K562 (cell line): Measurements from ENCODE around the gene CBFA2T2. TPM values are rescaled to one million over a fixed set of nuclear protein-coding genes. Genes with fewer than 3 reads are reported as not detected.

Source experiments
- ATAC-seq: fragments of 200-7000 bp; cut with Tn5 transposase; 3 replicates; pipeline ENCODE4 v1.9.1; 2020; ENCODE audit warnings: moderate library complexity
- BruUV-seq: library from RNA; stranded (reverse); fragments of 400-500 nt; replicated peaks from 2 replicates; lab custom pipeline; 2021; lab: Mats Ljungman, UMichigan
- CTCF ChIA-PET: fragments of 300-600 bp; formaldehyde crosslinking; extraction: SDS; loops from one replicate; lab custom pipeline; 2021; ENCODE audit warnings: low intra/inter-chr PET ratio; lab: Yijun Ruan, JAX
- POLR2A ChIA-PET: fragments of 300-600, 350-650 bp; sonication (Branson Sonifier 250); formaldehyde crosslinking; extraction: SDS; loops from one replicate; lab custom pipeline; 2021; ENCODE audit warnings: antibody characterized with exemption, inconsistent platforms; lab: Yijun Ruan, JAX
- DNase-seq, 4 experiments: peaks; one replicate each; pipeline versions ENCODE4 v3.0.0 to v3.0.0-alpha.2; 2011 to 2018; ENCODE audit warnings: low spot score in 3 of 4, mixed read lengths in 3 of 4; ENCODE audit errors: extremely low read depth in 1 of 4
- FAIRE-seq: peaks from 2 replicates; lab custom pipeline; 2011; peaks lifted over from hg19 to GRCh38; lab: Jason Lieb, UNC
- H2AFZ ChIP-seq: 2 replicates; pipeline ENCODE4 v1.6.0; 2011; ENCODE audit warnings: low read depth, low read length, control low read depth, inconsistent platforms
- H3K27ac ChIP-seq: fragments of 200-600 bp; 3 replicates; pipeline ENCODE4 v1.8.0; 2011; ENCODE audit warnings: low read depth, mild to moderate bottlenecking, control low read depth, inconsistent platforms, low read length, moderate library complexity, mixed read lengths; ENCODE audit errors: extremely low read depth
- H3K27me3 ChIP-seq, 2 experiments: fragments of 300-600 bp in 1 of 2; 2 replicates in 1 of 2; 3 replicates in 1 of 2; pipeline versions ENCODE4 v1.6.0 to v1.8.0; 2011; ENCODE audit warnings: inconsistent platforms in 2 of 2, low read length in 2 of 2, mild to moderate bottlenecking in 1 of 2, mixed read lengths in 1 of 2, moderate library complexity in 1 of 2; ENCODE audit not compliant: control insufficient read depth in 2 of 2, insufficient read depth in 2 of 2
- H3K36me3 ChIP-seq: fragments of 300-600 bp; 3 replicates; pipeline ENCODE4 v1.8.0; 2011; ENCODE audit warnings: mild to moderate bottlenecking, low read length, inconsistent platforms; ENCODE audit not compliant: control insufficient read depth, insufficient read depth
- H3K4me1 ChIP-seq, 2 experiments: fragments of 200-600 bp in 1 of 2; replicated peaks in 1 of 2; 2 replicates in 1 of 2; 3 replicates in 1 of 2; pipeline versions ENCODE4 v1.5.1 to v1.8.0; 2011; ENCODE audit warnings: inconsistent platforms in 2 of 2, low read length in 2 of 2, mild to moderate bottlenecking in 1 of 2, mixed read lengths in 1 of 2, moderate library complexity in 1 of 2; ENCODE audit not compliant: control insufficient read depth in 2 of 2, insufficient read depth in 2 of 2
- H3K4me2 ChIP-seq: 2 replicates; pipeline ENCODE4 v1.6.1; 2011; ENCODE audit warnings: low read length, control low read depth, inconsistent platforms, mixed read lengths; ENCODE audit not compliant: insufficient read depth
- H3K4me3 ChIP-seq: fragments of 200-600 bp; sonication (generic), shearing (Covaris generic); 2 replicates; pipeline ENCODE4 v1.5.1; 2016; ENCODE audit warnings: control low read depth, inconsistent platforms
- H3K79me2 ChIP-seq: fragments of 200-600 bp; 3 replicates; pipeline ENCODE4 v1.8.0; 2011; ENCODE audit warnings: low read length, inconsistent platforms; ENCODE audit not compliant: control insufficient read depth, insufficient read depth
- H3K9ac ChIP-seq, 2 experiments: 2 replicates each; pipeline versions ENCODE4 v1.6.0 to v1.6.1; 2011; ENCODE audit warnings: low read depth in 2 of 2, low read length in 2 of 2, control low read depth in 1 of 2, inconsistent platforms in 1 of 2, mild to moderate bottlenecking in 1 of 2, mixed read lengths in 1 of 2; ENCODE audit not compliant: insufficient read depth in 1 of 2
- H3K9me1 ChIP-seq: one replicate; pipeline ENCODE4 v1.6.0; 2011; ENCODE audit warnings: inconsistent platforms, mild to moderate bottlenecking, low read length, moderate library complexity; ENCODE audit not compliant: control insufficient read depth, insufficient read depth
- H3K9me3 ChIP-seq: replicated peaks from 2 replicates; pipeline ENCODE4 v1.5.1; 2011; ENCODE audit warnings: low read depth, low read length, inconsistent platforms; ENCODE audit not compliant: control insufficient read depth, insufficient read depth
- H4K20me1 ChIP-seq: replicated peaks from 2 replicates; pipeline ENCODE4 v1.6.1; 2011; ENCODE audit warnings: low read length, inconsistent platforms, mixed read lengths; ENCODE audit not compliant: control insufficient read depth, insufficient read depth
- CSDE1 ChIP-seq, 2 experiments: fragments of 450-650 bp; IDR thresholded peaks; 2 replicates each; pipeline ENCODE4 v1.6.1; 2016; ENCODE audit warnings: mild to moderate bottlenecking in 1 of 2
- E2F4 ChIP-seq: sonication (generic); formaldehyde crosslinking; IDR thresholded peaks from 2 replicates; pipeline ENCODE4 v1.8.0; 2022; ENCODE audit warnings: mild to moderate bottlenecking, low read depth, missing genetic modification reagents
- EGR1 ChIP-seq: fragments of 450-650 bp; conservative IDR thresholded peaks from 2 replicates; pipeline ENCODE4 v1.6.1; 2017; ENCODE audit warnings: mild to moderate bottlenecking
- EHMT2 ChIP-seq: fragments of 450-650 bp; IDR thresholded peaks from 2 replicates; pipeline ENCODE4 v1.6.1; 2018; ENCODE audit warnings: antibody characterized with exemption
- ESRRA ChIP-seq: fragments of 450-650 bp; IDR thresholded peaks from 2 replicates; pipeline ENCODE4 v1.6.1; 2014; ENCODE audit warnings: low read depth, mild to moderate bottlenecking, moderate library complexity, borderline replicate concordance
- ETV5 ChIP-seq: sonication (generic); formaldehyde crosslinking; IDR thresholded peaks from 2 replicates; pipeline ENCODE4 v1.4.0; 2020; ENCODE audit warnings: low read depth, mild to moderate bottlenecking, missing genetic modification reagents
- FOXA1 ChIP-seq: fragments of 450-650 bp; IDR thresholded peaks from 2 replicates; pipeline ENCODE4 v1.6.1; 2016; ENCODE audit warnings: mild to moderate bottlenecking, borderline replicate concordance
- MAFG ChIP-seq: fragments of 450-650 bp; conservative IDR thresholded peaks from 2 replicates; pipeline ENCODE4 v1.6.1; 2016; ENCODE audit warnings: missing genetic modification characterization, missing compliant biosample characterization
- MIER1 ChIP-seq: fragments of 450-650 bp; IDR thresholded peaks from 2 replicates; pipeline ENCODE4 v1.6.1; 2016; ENCODE audit warnings: antibody characterized with exemption, mild to moderate bottlenecking, low read depth
- MXI1 ChIP-seq: IDR thresholded peaks from 2 replicates; pipeline ENCODE4 v1.6.1; 2011; ENCODE audit warnings: low read depth, mild to moderate bottlenecking, improper control_type of control experiment, low read length
- NBN ChIP-seq: fragments of 450-650 bp; IDR thresholded peaks from 2 replicates; pipeline ENCODE4 v1.6.1; 2016; ENCODE audit warnings: low read depth, mild to moderate bottlenecking
- NCOA6 ChIP-seq: fragments of 450-650 bp; IDR thresholded peaks from 2 replicates; pipeline ENCODE4 v1.6.1; 2017; ENCODE audit warnings: mild to moderate bottlenecking
- NFE2 ChIP-seq: IDR thresholded peaks from 2 replicates; pipeline ENCODE4 v1.6.1; 2014; ENCODE audit warnings: antibody characterized with exemption, low read depth
- RNF2 ChIP-seq: sonication (generic); IDR thresholded peaks from 2 replicates; pipeline ENCODE4 v1.6.1; 2016
- TCF7L2 ChIP-seq: fragments of 150-350 bp; IDR thresholded peaks from 2 replicates; pipeline ENCODE4 v1.6.1; 2016; ENCODE audit warnings: low read depth, mild to moderate bottlenecking, low read length, moderate library complexity
- TOE1 ChIP-seq, 2 experiments: fragments of 450-650 bp in 1 of 2; sonication (generic) in 1 of 2; formaldehyde crosslinking in 1 of 2; IDR thresholded peaks; 2 replicates each; pipeline versions ENCODE4 v1.7.1 to v1.8.0; 2016 to 2022; ENCODE audit warnings: borderline replicate concordance in 2 of 2, mild to moderate bottlenecking in 2 of 2, antibody characterized with exemption in 1 of 2, inconsistent platforms in 1 of 2, low read depth in 1 of 2, missing genetic modification reagents in 1 of 2, moderate library complexity in 1 of 2
- ZBED1 ChIP-seq: IDR thresholded peaks from 2 replicates; pipeline ENCODE4 v1.6.1; 2014
- ZNF143 ChIP-seq: sonication (generic); formaldehyde crosslinking; IDR thresholded peaks from 2 replicates; pipeline ENCODE4 v1.9.0; 2022; ENCODE audit warnings: mild to moderate bottlenecking, missing genetic modification reagents
- ZNF212 ChIP-seq: fragments of 450-650 bp; formaldehyde crosslinking; IDR thresholded peaks from 2 replicates; pipeline ENCODE4 v1.4.0; 2020; ENCODE audit warnings: mild to moderate bottlenecking
- WGBS: fragments of 100-300 bp; shearing (Covaris generic); methylation state at CpG from one replicate; pipeline ENCODE4 v1.1.6; 2016; ENCODE audit warnings: low coverage, mixed read lengths; ENCODE audit not compliant: insufficient coverage; ENCODE audit errors: missing lambda C conversion rate; 5-methylcytosine and 5-hydroxymethylcytosine counted together
- in situ Hi-C: fragments of 300-500 bp; cut with MboI; formaldehyde crosslinking; loops from 4 replicates; pipeline ENCODE4 v1.15.0; 2018; ENCODE audit warnings: inconsistent platforms, mixed read lengths
- intact Hi-C: fragments of 100-400 bp; cut with micrococcal nuclease; formaldehyde crosslinking; loops from 2 replicates; pipeline ENCODE4 v1.14.2; 2022
- polyA plus RNA-seq, 8 experiments: library from polyadenylated mRNA; depleted of rRNA in 4 of 8; stranded (reverse) in 5 of 8; unstranded in 3 of 8; fragments of >200 nt; fragmentation: Nextera tagmentation in 2 of 8; fragmentation: Illumina TruSeq in 1 of 8; extraction: Ambion mirVana in 2 of 8; extraction: Trizol in 1 of 8; gene quantifications; 2 replicates each; pipeline versions ENCODE4 v1.2.1 to v1.2.3, GENCODE V29; 2011 to 2014; ENCODE audit warnings: inconsistent platforms in 1 of 8, missing spikeins in 1 of 8
- total RNA-seq, 7 experiments: library from RNA; depleted of rRNA in 6 of 7; stranded (reverse); fragments of >200 nt in 6 of 7; fragmentation: Illumina TruSeq in 2 of 7; extraction: Trizol in 2 of 7; gene quantifications; 2 replicates each; pipeline versions ENCODE4 v1.2.1 to v1.2.3, GENCODE V29; 2011 to 2021; ENCODE audit warnings: low replicate concordance in 1 of 7
- TF ChIP-seq, protein P1 (sequence below): sonication (generic); formaldehyde crosslinking; IDR thresholded peaks from 2 replicates; pipeline ENCODE4 v1.8.0; 2022; ENCODE audit warnings: mild to moderate bottlenecking, missing genetic modification reagents

The CBFA2T2 gene
- total and polyA plus RNA-seq, 9 of the 15 experiments (the other 6 are each of a cell fraction or from before 2014, with no cell fraction given): 0.27 to 9.6 (median 5.8) TPM

DNA sequence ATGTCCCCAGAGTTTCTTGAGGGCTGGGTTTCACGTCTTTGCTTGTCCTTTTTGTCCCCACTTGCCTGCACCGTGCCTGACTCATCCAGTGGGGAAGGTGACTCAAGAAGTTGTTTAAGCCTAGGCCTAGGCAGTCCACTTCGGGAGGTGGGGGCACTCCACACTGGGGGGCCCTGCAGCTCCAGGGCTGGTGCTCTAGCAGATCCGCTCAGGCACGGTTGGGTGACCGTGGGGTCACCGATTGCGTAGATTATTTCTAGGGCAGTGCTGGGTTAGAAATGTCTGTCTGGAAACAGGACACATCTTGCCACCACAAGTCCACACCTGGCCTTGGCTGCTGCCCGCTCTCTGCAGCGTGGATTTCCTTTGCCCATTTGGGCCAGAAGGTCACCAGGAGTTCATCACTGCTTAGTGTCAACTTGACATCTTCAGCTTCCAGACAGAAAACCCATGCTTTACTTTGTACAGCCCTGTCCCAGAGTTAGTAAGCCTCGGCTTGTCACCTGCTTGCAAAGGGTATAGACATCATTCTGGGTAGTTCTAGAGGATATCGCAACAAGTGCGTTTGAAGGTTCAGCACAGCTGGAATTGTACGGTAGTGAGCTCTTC lies 158.6 kb downstream of the CBFA2T2 start:
- ATAC-seq (no peak), FAIRE-seq (no peak), DNase-seq (peak in 1 of 4 experiments; percentile 8)
- 66% methylated on average over 14 of the region's 14 CpGs for WGBS
- H3K4me3 ChIP-seq: no peak overlapping the region
- no peaks in the 10 kb centered on the region for H3K27me3 ChIP-seq
- H3K79me2 ChIP-seq: no peaks in the 10 kb centered on the region
- no TSS peak for BruUV-seq
- ChIA-PET CTCF (no interaction called here), POLR2A (interaction anchor here (0.6 to 1.5 kb wide), 4 partner anchors 8 to 386 kb away, joined by 3 to 7 read pairs (median 4); no protein-coding TSS in a partner anchor)
- peaks cover 19% of the 10 kb centered on the region; the same call in 1 of the 2 replicates for H4K20me1 ChIP-seq
- intact Hi-C loops (no loop called here), in situ Hi-C loops (no loop called here)
- H3K9me1 ChIP-seq: peaks cover 9% of the 10 kb centered on the region
- H3K9ac ChIP-seq: no peak overlapping the region
- peaks cover 9 to 29% of the 10 kb centered on the region in 2 experiments; a peak in 3 of 5 replicates for H3K4me1 ChIP-seq
- TF ChIP-seq EGR1 (no peak), ZBED1 (no peak), TCF7L2 (no peak), RNF2 (no peak), NFE2 (no peak), E2F4 (CRISPR knock-in tag) (no peak), ZNF212 (CRISPR knock-in tag) (no peak), NBN (no peak), ZNF143 (CRISPR knock-in tag) (no peak), CSDE1 (IDR thresholded peaks at IDR 0.05) (no peak), FOXA1 (no peak), TOE1 (IDR thresholded peaks at IDR 0.05; ENCODE audit: borderline replicate concordance) (no peak), TOE1 (CRISPR knock-in tag; IDR thresholded peaks at IDR 0.05; ENCODE audit: borderline replicate concordance, low read depth) (no peak), MIER1 (no peak), EHMT2 (no peak), MXI1 (no peak), ETV5 (no peak), MAFG (tag) (no peak), NCOA6 (no peak), ESRRA (no peak)
- TF ChIP-seq, protein P1, sequence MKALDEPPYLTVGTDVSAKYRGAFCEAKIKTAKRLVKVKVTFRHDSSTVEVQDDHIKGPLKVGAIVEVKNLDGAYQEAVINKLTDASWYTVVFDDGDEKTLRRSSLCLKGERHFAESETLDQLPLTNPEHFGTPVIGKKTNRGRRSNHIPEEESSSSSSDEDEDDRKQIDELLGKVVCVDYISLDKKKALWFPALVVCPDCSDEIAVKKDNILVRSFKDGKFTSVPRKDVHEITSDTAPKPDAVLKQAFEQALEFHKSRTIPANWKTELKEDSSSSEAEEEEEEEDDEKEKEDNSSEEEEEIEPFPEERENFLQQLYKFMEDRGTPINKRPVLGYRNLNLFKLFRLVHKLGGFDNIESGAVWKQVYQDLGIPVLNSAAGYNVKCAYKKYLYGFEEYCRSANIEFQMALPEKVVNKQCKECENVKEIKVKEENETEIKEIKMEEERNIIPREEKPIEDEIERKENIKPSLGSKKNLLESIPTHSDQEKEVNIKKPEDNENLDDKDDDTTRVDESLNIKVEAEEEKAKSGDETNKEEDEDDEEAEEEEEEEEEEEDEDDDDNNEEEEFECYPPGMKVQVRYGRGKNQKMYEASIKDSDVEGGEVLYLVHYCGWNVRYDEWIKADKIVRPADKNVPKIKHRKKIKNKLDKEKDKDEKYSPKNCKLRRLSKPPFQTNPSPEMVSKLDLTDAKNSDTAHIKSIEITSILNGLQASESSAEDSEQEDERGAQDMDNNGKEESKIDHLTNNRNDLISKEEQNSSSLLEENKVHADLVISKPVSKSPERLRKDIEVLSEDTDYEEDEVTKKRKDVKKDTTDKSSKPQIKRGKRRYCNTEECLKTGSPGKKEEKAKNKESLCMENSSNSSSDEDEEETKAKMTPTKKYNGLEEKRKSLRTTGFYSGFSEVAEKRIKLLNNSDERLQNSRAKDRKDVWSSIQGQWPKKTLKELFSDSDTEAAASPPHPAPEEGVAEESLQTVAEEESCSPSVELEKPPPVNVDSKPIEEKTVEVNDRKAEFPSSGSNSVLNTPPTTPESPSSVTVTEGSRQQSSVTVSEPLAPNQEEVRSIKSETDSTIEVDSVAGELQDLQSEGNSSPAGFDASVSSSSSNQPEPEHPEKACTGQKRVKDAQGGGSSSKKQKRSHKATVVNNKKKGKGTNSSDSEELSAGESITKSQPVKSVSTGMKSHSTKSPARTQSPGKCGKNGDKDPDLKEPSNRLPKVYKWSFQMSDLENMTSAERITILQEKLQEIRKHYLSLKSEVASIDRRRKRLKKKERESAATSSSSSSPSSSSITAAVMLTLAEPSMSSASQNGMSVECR: no peak
- H2AFZ ChIP-seq: no peak overlapping the region
- H3K9me3 ChIP-seq: no peaks in the 10 kb centered on the region; the same call in 1 of the 2 replicates
- no peak overlapping the region for H3K4me2 ChIP-seq
- H3K36me3 ChIP-seq: peaks cover 20% of the 10 kb centered on the region; the same call in 2 of the 3 replicates
- no peak overlapping the region for H3K27ac ChIP-seq
